HepG2 (cell line): Measurements from ENCODE around the gene C16orf95. TPM values are rescaled to one million over a fixed set of nuclear protein-coding genes. Genes with fewer than 3 reads are reported as not detected.

Source experiments
- ATAC-seq: fragments of 200-7000 bp; cut with Tn5 transposase; 3 replicates; pipeline ENCODE4 v1.9.1; 2020; ENCODE audit warnings: mild to moderate bottlenecking, moderate library complexity
- BruUV-seq: library from RNA; stranded (reverse); fragments of 400-500 nt; replicated peaks from 2 replicates; lab custom pipeline; 2021; lab: Mats Ljungman, UMichigan
- CTCF ChIA-PET: fragments of 300-600 bp; formaldehyde crosslinking; extraction: SDS; loops from one replicate; lab custom pipeline; 2021; ENCODE audit warnings: low total read pairs, inconsistent platforms, low intra/inter-chr PET ratio; lab: Yijun Ruan, JAX
- POLR2A ChIA-PET: fragments of 350-600 bp; sonication (Branson Sonifier 250); formaldehyde crosslinking; loops from one replicate; lab custom pipeline; 2020; ENCODE audit warnings: antibody characterized with exemption, inconsistent platforms; lab: Yijun Ruan, JAX
- DNase-seq: peaks from one replicate; pipeline ENCODE4 v3.0.0-alpha.2; 2015; ENCODE audit warnings: low spot score
- FAIRE-seq: peaks from 3 replicates; lab custom pipeline; 2011; peaks lifted over from hg19 to GRCh38; lab: Jason Lieb, UNC
- H2AFZ ChIP-seq: one replicate; pipeline ENCODE4 v1.6.1; 2011; ENCODE audit warnings: low read length, inconsistent platforms
- H3K27ac ChIP-seq: fragments of 300-600 bp; 3 replicates; pipeline ENCODE4 v1.8.0; 2011; ENCODE audit warnings: mixed run types, mild to moderate bottlenecking, mixed read lengths, low read length, inconsistent platforms; ENCODE audit not compliant: insufficient read depth; ENCODE audit errors: extremely low read length
- H3K27me3 ChIP-seq, 2 experiments: fragments of 200-600 bp in 1 of 2; 2 replicates in 1 of 2; 3 replicates in 1 of 2; pipeline versions ENCODE4 v1.6.0 to v1.8.0; 2011; ENCODE audit warnings: low read length in 2 of 2, mild to moderate bottlenecking in 2 of 2, moderate library complexity in 2 of 2, inconsistent platforms in 1 of 2; ENCODE audit not compliant: insufficient read depth in 2 of 2, control insufficient read depth in 1 of 2
- H3K36me3 ChIP-seq, 2 experiments: fragments of 200-600 bp in 1 of 2; replicated peaks in 1 of 2; 2 replicates in 1 of 2; 3 replicates in 1 of 2; pipeline versions ENCODE4 v1.5.1 to v1.8.0; 2011; ENCODE audit warnings: low read length in 2 of 2, inconsistent platforms in 1 of 2; ENCODE audit not compliant: insufficient read depth in 2 of 2, control insufficient read depth in 1 of 2
- H3K4me1 ChIP-seq: 2 replicates; pipeline ENCODE4 v1.5.1; 2012; ENCODE audit warnings: low read length, inconsistent platforms; ENCODE audit not compliant: insufficient read depth
- H3K4me2 ChIP-seq: 2 replicates; pipeline ENCODE4 v1.6.0; 2011; ENCODE audit warnings: low read depth, low read length, inconsistent platforms
- H3K4me3 ChIP-seq, 3 experiments: fragments of 200-600 bp in 1 of 3; sonication (generic), shearing (Covaris generic) in 1 of 3; replicated peaks in 1 of 3; 2 replicates each; pipeline ENCODE4 v1.5.1; 2011 to 2016; ENCODE audit warnings: low read length in 3 of 3, inconsistent platforms in 2 of 3, low read depth in 2 of 3, mild to moderate bottlenecking in 2 of 3, control low read depth in 1 of 3, mixed read lengths in 1 of 3; ENCODE audit not compliant: insufficient read depth in 1 of 3
- H3K79me2 ChIP-seq: one replicate; pipeline ENCODE4 v1.6.1; 2011; ENCODE audit warnings: low read length, inconsistent platforms; ENCODE audit not compliant: insufficient read depth
- H3K9ac ChIP-seq: 2 replicates; pipeline ENCODE4 v1.6.0; 2011; ENCODE audit warnings: mild to moderate bottlenecking, low read depth, low read length, inconsistent platforms; ENCODE audit not compliant: insufficient read depth
- H3K9me3 ChIP-seq: 2 replicates; pipeline ENCODE4 v1.5.1; 2012; ENCODE audit warnings: mild to moderate bottlenecking, low read length
- H4K20me1 ChIP-seq: 2 replicates; pipeline ENCODE4 v1.6.0; 2011; ENCODE audit warnings: inconsistent platforms, mild to moderate bottlenecking, low read length, moderate library complexity; ENCODE audit not compliant: insufficient read depth
- AGO2 ChIP-seq: fragments of 200-400 bp; formaldehyde crosslinking; optimal IDR thresholded peaks from 2 replicates; pipeline ENCODE3; 2017; ENCODE audit warnings: mild to moderate bottlenecking, low read depth, low read length, moderate library complexity
- CCDC6 ChIP-seq: sonication (generic); formaldehyde crosslinking; IDR thresholded peaks from 2 replicates; pipeline ENCODE4 v1.8.1; 2022; ENCODE audit warnings: mild to moderate bottlenecking, missing genetic modification reagents, moderate library complexity
- CREBL2 ChIP-seq: sonication (generic); formaldehyde crosslinking; IDR thresholded peaks from 2 replicates; pipeline ENCODE4 v1.8.1; 2023; ENCODE audit warnings: missing genetic modification reagents, mild to moderate bottlenecking, borderline replicate concordance
- NAIF1 ChIP-seq: sonication (generic); formaldehyde crosslinking; IDR thresholded peaks from 2 replicates; pipeline ENCODE4 v1.5.0; 2020; ENCODE audit warnings: mild to moderate bottlenecking, missing genetic modification reagents, borderline replicate concordance
- NFYB ChIP-seq: sonication (generic); formaldehyde crosslinking; IDR thresholded peaks from 2 replicates; pipeline ENCODE4 v1.4.0; 2020; ENCODE audit warnings: missing genetic modification reagents
- POLR2G ChIP-seq: fragments of 200-400 bp; formaldehyde crosslinking; IDR thresholded peaks from 2 replicates; pipeline ENCODE4 v1.6.1; 2018; ENCODE audit warnings: mild to moderate bottlenecking, low read depth, low read length, moderate library complexity
- RBM22 ChIP-seq: fragments of 200-400 bp; formaldehyde crosslinking; optimal IDR thresholded peaks from 2 replicates; pipeline ENCODE3; 2017; ENCODE audit warnings: mild to moderate bottlenecking, low read length, moderate library complexity
- TRIM22 ChIP-seq: fragments of 450-650 bp; IDR thresholded peaks from 2 replicates; pipeline ENCODE4 v1.6.1; 2017
- ZBTB37 ChIP-seq: sonication (generic); formaldehyde crosslinking; IDR thresholded peaks from 2 replicates; pipeline ENCODE4 v1.4.0; 2020; ENCODE audit warnings: mild to moderate bottlenecking, missing genetic modification reagents
- ZNF572 ChIP-seq: sonication (generic); formaldehyde crosslinking; IDR thresholded peaks from 2 replicates; pipeline ENCODE4 v1.5.1; 2020; ENCODE audit warnings: mild to moderate bottlenecking, missing genetic modification reagents
- ZNF614 ChIP-seq: IDR thresholded peaks from 2 replicates; pipeline ENCODE4 v1.6.1; 2018; ENCODE audit warnings: missing biosample characterization, missing genetic modification reagents, inconsistent platforms, borderline replicate concordance
- ZNF720 ChIP-seq: sonication (generic); formaldehyde crosslinking; IDR thresholded peaks from 2 replicates; pipeline ENCODE4 v1.4.0; 2020; ENCODE audit warnings: missing genetic modification reagents
- ZNF761 ChIP-seq: sonication (generic); formaldehyde crosslinking; conservative IDR thresholded peaks from 2 replicates; pipeline ENCODE4 v1.4.0; 2020; ENCODE audit warnings: mild to moderate bottlenecking, missing genetic modification reagents
- whole genome bisulfite sequencing: methylation state at CpG from one replicate; pipeline ENCODE4 v1.1.6; 2017; ENCODE audit warnings: low lambda C conversion rate; 5-methylcytosine and 5-hydroxymethylcytosine counted together
- in situ Hi-C: cut with HindIII; loops from 2 replicates; pipeline ENCODE4 v1.10.0; 2017; ENCODE audit warnings: low pct_unique_long_range_greater_than_20kb; ENCODE audit not compliant: extremely low pct_ligation_motif_present
- intact Hi-C: fragments of 100-400 bp; cut with micrococcal nuclease; formaldehyde crosslinking; loops from one replicate; pipeline ENCODE4 v1.10.0; 2022; ENCODE audit not compliant: unreplicated experiment
- polyA plus RNA-seq, 8 experiments: library from polyadenylated mRNA; depleted of rRNA in 3 of 8; stranded (reverse) in 7 of 8; unstranded in 1 of 8; fragments of >200 nt; fragmentation: Illumina TruSeq in 4 of 8; extraction: Trizol in 4 of 8; gene quantifications; 2 replicates each; pipeline versions ENCODE4 v1.2.1 to v1.2.3, GENCODE V29; 2011 to 2016; ENCODE audit warnings: low read depth in 4 of 8, missing spikeins in 1 of 8, mixed read lengths in 1 of 8; ENCODE audit not compliant: insufficient read depth in 1 of 8
- total RNA-seq, 5 experiments: library from RNA; depleted of rRNA; stranded (reverse); fragments of >200 nt; fragmentation: Illumina TruSeq; extraction: Trizol; gene quantifications; 2 replicates each; pipeline ENCODE4 v1.2.3, GENCODE V29; 2016; ENCODE audit warnings: low read depth in 1 of 5
- TF ChIP-seq, protein P1 (sequence below): IDR thresholded peaks from 2 replicates; pipeline ENCODE4 v1.6.1; 2016; ENCODE audit warnings: missing compliant biosample characterization, missing genetic modification reagents, borderline replicate concordance
- TF ChIP-seq, protein P2 (sequence below): sonication (generic); formaldehyde crosslinking; IDR thresholded peaks from 2 replicates; pipeline ENCODE4 v1.5.1; 2020; ENCODE audit warnings: missing genetic modification reagents, mild to moderate bottlenecking, borderline replicate concordance
- TF ChIP-seq, protein P3 (sequence below): sonication (generic); formaldehyde crosslinking; IDR thresholded peaks from 2 replicates; pipeline ENCODE4 v1.4.0; 2020; ENCODE audit warnings: missing genetic modification reagents, borderline replicate concordance

The C16orf95 gene
- total and polyA plus RNA-seq, 2 of the 13 experiments (the other 11 are each of a cell fraction or from before 2014, with no cell fraction given), result 2.8 to 8.6 TPM

- intact Hi-C loops, result no loop called here
- H3K4me1 ChIP-seq, result peaks cover 9% of the 10 kb centered on the region
- no peak overlapping the region for H3K27ac ChIP-seq
- no peaks in the 10 kb centered on the region for H3K27me3 ChIP-seq
- no peaks in the 10 kb centered on the region for H3K9me3 ChIP-seq
- CTCF ChIA-PET, result no interaction called here
- POLR2A ChIA-PET, result interaction anchor here (0.7 to 2.1 kb wide), 6 partner anchors 20 to 123 kb away, joined by 3 to 7 read pairs (median 4); partner anchors contain the start of gene FBXO31
- FAIRE-seq, result no peak
- no peak overlapping the region for H3K9ac ChIP-seq
- no peak overlapping the region for H3K4me3 ChIP-seq
- no peak for ATAC-seq
- no peak overlapping the region for H2AFZ ChIP-seq
- H3K79me2 ChIP-seq, result peaks cover 92% of the 10 kb centered on the region
- peaks cover 94% of the 10 kb centered on the region for H4K20me1 ChIP-seq
- TF ChIP-seq ZNF720 (CRISPR knock-in tag), result no peak
- TF ChIP-seq, protein P1, sequence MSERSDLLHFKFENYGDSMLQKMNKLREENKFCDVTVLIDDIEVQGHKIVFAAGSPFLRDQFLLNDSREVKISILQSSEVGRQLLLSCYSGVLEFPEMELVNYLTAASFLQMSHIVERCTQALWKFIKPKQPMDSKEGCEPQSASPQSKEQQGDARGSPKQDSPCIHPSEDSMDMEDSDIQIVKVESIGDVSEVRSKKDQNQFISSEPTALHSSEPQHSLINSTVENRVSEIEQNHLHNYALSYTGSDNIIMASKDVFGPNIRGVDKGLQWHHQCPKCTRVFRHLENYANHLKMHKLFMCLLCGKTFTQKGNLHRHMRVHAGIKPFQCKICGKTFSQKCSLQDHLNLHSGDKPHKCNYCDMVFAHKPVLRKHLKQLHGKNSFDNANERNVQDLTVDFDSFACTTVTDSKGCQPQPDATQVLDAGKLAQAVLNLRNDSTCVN (CRISPR knock-in tag), result no peak
- TF ChIP-seq ZNF614, result no peak
- no peak for TF ChIP-seq ZNF572 (CRISPR knock-in tag)
- peak; percentile 86 for TF ChIP-seq RBM22
- peak; percentile 26 for TF ChIP-seq AGO2
- TF ChIP-seq POLR2G, result peak; percentile 2; the same call in 1 of the 2 replicates
- no peak for TF ChIP-seq NAIF1 (CRISPR knock-in tag)
- TF ChIP-seq TRIM22, result no peak
- no peak for TF ChIP-seq ZBTB37 (CRISPR knock-in tag)
- no peak for TF ChIP-seq CCDC6 (CRISPR knock-in tag)
- TF ChIP-seq NFYB (CRISPR knock-in tag), result no peak
- no peak for TF ChIP-seq CREBL2 (CRISPR knock-in tag)
- TF ChIP-seq, protein P2, sequence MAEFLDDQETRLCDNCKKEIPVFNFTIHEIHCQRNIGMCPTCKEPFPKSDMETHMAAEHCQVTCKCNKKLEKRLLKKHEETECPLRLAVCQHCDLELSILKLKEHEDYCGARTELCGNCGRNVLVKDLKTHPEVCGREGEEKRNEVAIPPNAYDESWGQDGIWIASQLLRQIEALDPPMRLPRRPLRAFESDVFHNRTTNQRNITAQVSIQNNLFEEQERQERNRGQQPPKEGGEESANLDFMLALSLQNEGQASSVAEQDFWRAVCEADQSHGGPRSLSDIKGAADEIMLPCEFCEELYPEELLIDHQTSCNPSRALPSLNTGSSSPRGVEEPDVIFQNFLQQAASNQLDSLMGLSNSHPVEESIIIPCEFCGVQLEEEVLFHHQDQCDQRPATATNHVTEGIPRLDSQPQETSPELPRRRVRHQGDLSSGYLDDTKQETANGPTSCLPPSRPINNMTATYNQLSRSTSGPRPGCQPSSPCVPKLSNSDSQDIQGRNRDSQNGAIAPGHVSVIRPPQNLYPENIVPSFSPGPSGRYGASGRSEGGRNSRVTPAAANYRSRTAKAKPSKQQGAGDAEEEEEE (CRISPR knock-in tag), result no peak
- TF ChIP-seq ZNF761 (CRISPR knock-in tag), result no peak
- TF ChIP-seq, protein P3, sequence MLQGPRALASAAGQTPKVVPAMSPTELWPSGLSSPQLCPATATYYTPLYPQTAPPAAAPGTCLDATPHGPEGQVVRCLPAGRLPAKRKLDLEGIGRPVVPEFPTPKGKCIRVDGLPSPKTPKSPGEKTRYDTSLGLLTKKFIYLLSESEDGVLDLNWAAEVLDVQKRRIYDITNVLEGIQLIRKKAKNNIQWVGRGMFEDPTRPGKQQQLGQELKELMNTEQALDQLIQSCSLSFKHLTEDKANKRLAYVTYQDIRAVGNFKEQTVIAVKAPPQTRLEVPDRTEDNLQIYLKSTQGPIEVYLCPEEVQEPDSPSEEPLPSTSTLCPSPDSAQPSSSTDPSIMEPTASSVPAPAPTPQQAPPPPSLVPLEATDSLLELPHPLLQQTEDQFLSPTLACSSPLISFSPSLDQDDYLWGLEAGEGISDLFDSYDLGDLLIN, result no peak
- BruUV-seq, result no TSS peak
- in situ Hi-C loops, result no loop called here
- DNase-seq, result no peak
- WGBS, result 96% methylated on average over 8 of the region's 8 CpGs
- peaks cover 48 to 93% of the 10 kb centered on the region in 2 experiments for H3K36me3 ChIP-seq
- H3K4me2 ChIP-seq, result no peak overlapping the region
Measured at GRCh38 chr16:87350031-87350430, 32.8 kb upstream of the C16orf95 start.
